Caco-2 (cell line): Measurements from ENCODE around the gene DENND1A. TPM values are rescaled to one million over a fixed set of nuclear protein-coding genes. Genes with fewer than 3 reads are reported as not detected.
"Not testable (repeated sequence)": the region's sequence is repeated elsewhere in the genome, so short reads cannot be mapped to it uniquely, and the experiment has no call there.

ENCODE experiments used
- BruUV-seq: library from RNA; stranded (reverse); fragments of 400-500 nt; replicated peaks from 2 replicates; lab custom pipeline; 2021; lab: Mats Ljungman, UMichigan
- CTCF ChIA-PET: fragments of 300-600 bp; sonication (Branson Sonifier 250); formaldehyde crosslinking; loops from one replicate; lab custom pipeline; 2022; ENCODE audit warnings: antibody characterized with exemption; lab: Charles Lee
- POLR2A ChIA-PET: fragments of 300-600 bp; sonication (Branson Sonifier 250); formaldehyde crosslinking; loops from one replicate; lab custom pipeline; 2022; ENCODE audit warnings: antibody characterized with exemption; lab: Charles Lee
- DNase-seq, 2 experiments: peaks; one replicate each; pipeline versions ENCODE4 v3.0.0 to v3.0.0-alpha.2; 2020 to 2022
- H3K27me3 ChIP-seq: replicated peaks from 2 replicates; pipeline ENCODE4 v1.6.0; 2011; ENCODE audit warnings: low read length; ENCODE audit not compliant: control insufficient read depth, insufficient read depth
- H3K36me3 ChIP-seq: 2 replicates; pipeline ENCODE4 v1.5.1; 2011; ENCODE audit warnings: low read length; ENCODE audit not compliant: control insufficient read depth, insufficient read depth
- H3K4me1 ChIP-seq: fragments of 250-450 bp; sonication (Bioruptor Pico); 2 replicates; pipeline ENCODE4 v1.5.1; 2020; ENCODE audit warnings: mild to moderate bottlenecking
- H3K4me3 ChIP-seq: 2 replicates; pipeline ENCODE4 v1.5.1; 2011; ENCODE audit warnings: low read depth, mild to moderate bottlenecking, control low read depth, low read length
- H3K9me3 ChIP-seq: fragments of 250-450 bp; sonication (Bioruptor Pico); 2 replicates; pipeline ENCODE4 v1.5.1; 2020; ENCODE audit warnings: mild to moderate bottlenecking, moderate library complexity
- H3K27ac Mint-ChIP-seq: one replicate; pipeline ENCODE4 v1.8.0; 2022; ENCODE audit warnings: mixed read lengths; ENCODE audit not compliant: unreplicated experiment
- H3K27me3 Mint-ChIP-seq: one replicate; pipeline ENCODE4 v1.8.0; 2022; ENCODE audit warnings: mixed read lengths; ENCODE audit not compliant: insufficient read depth, unreplicated experiment
- H3K36me3 Mint-ChIP-seq: one replicate; pipeline ENCODE4 v1.8.0; 2022; ENCODE audit warnings: mild to moderate bottlenecking, mixed read lengths; ENCODE audit not compliant: insufficient read depth, unreplicated experiment
- H3K4me1 Mint-ChIP-seq: one replicate; pipeline ENCODE4 v1.8.0; 2022; ENCODE audit warnings: low read depth, mixed read lengths; ENCODE audit not compliant: unreplicated experiment
- H3K4me3 Mint-ChIP-seq: one replicate; pipeline ENCODE4 v1.8.0; 2022; ENCODE audit warnings: mild to moderate bottlenecking, moderate library complexity, mixed read lengths; ENCODE audit not compliant: unreplicated experiment
- H3K9me3 Mint-ChIP-seq: one replicate; pipeline ENCODE4 v1.8.0; 2022; ENCODE audit warnings: mixed read lengths; ENCODE audit not compliant: unreplicated experiment
- intact Hi-C: fragments of 100-400 bp; cut with micrococcal nuclease; formaldehyde crosslinking; loops from one replicate; pipeline ENCODE4 v1.10.0; 2022; ENCODE audit not compliant: unreplicated experiment
- microRNA-seq: library from miRNA; unstranded; fragments of <30 nt; microRNA quantifications from one replicate; pipeline ENCODE4 v1.2.0, GENCODE V29; 2022
- total RNA-seq: library from RNA; stranded (reverse); gene quantifications from 2 replicates; pipeline ENCODE4 v1.2.3, GENCODE V29; 2022
- TF ChIP-seq, protein P1 (sequence below), 2 experiments: fragments of 200-600 bp in 1 of 2; IDR thresholded peaks; 1 replicate in 1 of 2; 2 replicates in 1 of 2; pipeline versions ENCODE4 v1.5.1 to v1.8.0; 2011 to 2022; ENCODE audit warnings: antibody characterized with exemption in 1 of 2, control low read depth in 1 of 2, inconsistent platforms in 1 of 2, low read depth in 1 of 2, low read length in 1 of 2, mild to moderate bottlenecking in 1 of 2, moderate library complexity in 1 of 2; ENCODE audit not compliant: insufficient read depth in 1 of 2, severe bottlenecking in 1 of 2, unreplicated experiment in 1 of 2

DENND1A gene
- total RNA-seq, 1 experiment from 2014 or later: 41.6 TPM

GRCh38 chr9:123334639-123335038 lies 595.3 kb downstream of the DENND1A start:
- no peaks in the 10 kb centered on the region for H3K27me3 Mint-ChIP-seq
- BruUV-seq: no TSS peak
- Histone ChIP-seq H3K27me3 (no peaks in the 10 kb centered on the region), H3K36me3 (no peaks in the 10 kb centered on the region), H3K4me3 (no peak overlapping the region), H3K4me1 (no peaks in the 10 kb centered on the region), H3K9me3 (no peaks in the 10 kb centered on the region)
- no peaks in the 10 kb centered on the region for H3K9me3 Mint-ChIP-seq
- H3K4me3 Mint-ChIP-seq: no peak overlapping the region
- intact Hi-C loops: no loop called here
- ChIA-PET POLR2A (no interaction called here), CTCF (no interaction called here)
- no peak for DNase-seq
- H3K4me1 Mint-ChIP-seq: no peaks in the 10 kb centered on the region
- H3K27ac Mint-ChIP-seq: no peak overlapping the region
- TF ChIP-seq, protein P1, sequence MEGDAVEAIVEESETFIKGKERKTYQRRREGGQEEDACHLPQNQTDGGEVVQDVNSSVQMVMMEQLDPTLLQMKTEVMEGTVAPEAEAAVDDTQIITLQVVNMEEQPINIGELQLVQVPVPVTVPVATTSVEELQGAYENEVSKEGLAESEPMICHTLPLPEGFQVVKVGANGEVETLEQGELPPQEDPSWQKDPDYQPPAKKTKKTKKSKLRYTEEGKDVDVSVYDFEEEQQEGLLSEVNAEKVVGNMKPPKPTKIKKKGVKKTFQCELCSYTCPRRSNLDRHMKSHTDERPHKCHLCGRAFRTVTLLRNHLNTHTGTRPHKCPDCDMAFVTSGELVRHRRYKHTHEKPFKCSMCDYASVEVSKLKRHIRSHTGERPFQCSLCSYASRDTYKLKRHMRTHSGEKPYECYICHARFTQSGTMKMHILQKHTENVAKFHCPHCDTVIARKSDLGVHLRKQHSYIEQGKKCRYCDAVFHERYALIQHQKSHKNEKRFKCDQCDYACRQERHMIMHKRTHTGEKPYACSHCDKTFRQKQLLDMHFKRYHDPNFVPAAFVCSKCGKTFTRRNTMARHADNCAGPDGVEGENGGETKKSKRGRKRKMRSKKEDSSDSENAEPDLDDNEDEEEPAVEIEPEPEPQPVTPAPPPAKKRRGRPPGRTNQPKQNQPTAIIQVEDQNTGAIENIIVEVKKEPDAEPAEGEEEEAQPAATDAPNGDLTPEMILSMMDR (IDR thresholded peaks at IDR 0.05; ENCODE audit: insufficient read depth in 1 of 2, low read depth in 1 of 2, low read length in 1 of 2, severe bottlenecking in 1 of 2, unreplicated experiment in 1 of 2): no peak
- H3K36me3 Mint-ChIP-seq: no peaks in the 10 kb centered on the region

DNA sequence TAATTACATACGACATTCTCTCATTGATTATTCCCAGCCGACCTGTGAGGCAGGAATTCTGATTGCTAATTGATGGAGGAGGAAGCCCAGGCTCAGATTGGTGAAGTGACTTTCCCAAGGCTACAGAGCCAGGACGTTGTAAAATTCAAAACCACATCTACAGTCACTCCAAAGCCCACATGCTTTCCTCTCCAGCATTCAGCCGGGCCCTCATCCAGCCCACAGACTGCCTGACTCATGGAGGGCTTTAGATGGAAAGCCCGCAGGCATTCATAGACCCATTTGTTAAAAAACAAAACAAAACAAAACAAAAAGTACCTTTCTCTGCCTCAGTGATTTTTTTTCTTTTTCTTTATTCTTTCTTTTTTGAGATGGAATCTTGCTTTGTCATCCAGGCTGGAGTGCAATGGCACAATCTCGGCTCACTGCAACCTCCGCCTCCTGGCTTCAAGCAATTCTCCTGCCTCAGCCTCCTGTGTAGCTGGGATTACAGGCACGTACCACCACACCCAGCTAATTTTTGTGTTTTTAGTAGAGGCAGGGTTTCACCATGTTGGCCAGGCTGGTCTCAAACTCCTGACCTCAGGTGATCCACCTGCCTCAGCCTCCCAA lies 596.8 kb downstream of the DENND1A start:
- H3K9me3 ChIP-seq, H3K27me3 Mint-ChIP-seq, H3K36me3 Mint-ChIP-seq, H3K9me3 Mint-ChIP-seq, BruUV-seq, H3K27me3 ChIP-seq, POLR2A ChIA-PET, intact Hi-C loops, H3K4me3 Mint-ChIP-seq, H3K4me1 ChIP-seq, H3K36me3 ChIP-seq, DNase-seq, H3K4me3 ChIP-seq, H3K27ac Mint-ChIP-seq, CTCF ChIA-PET, H3K4me1 Mint-ChIP-seq: not testable (repeated sequence)

DNA sequence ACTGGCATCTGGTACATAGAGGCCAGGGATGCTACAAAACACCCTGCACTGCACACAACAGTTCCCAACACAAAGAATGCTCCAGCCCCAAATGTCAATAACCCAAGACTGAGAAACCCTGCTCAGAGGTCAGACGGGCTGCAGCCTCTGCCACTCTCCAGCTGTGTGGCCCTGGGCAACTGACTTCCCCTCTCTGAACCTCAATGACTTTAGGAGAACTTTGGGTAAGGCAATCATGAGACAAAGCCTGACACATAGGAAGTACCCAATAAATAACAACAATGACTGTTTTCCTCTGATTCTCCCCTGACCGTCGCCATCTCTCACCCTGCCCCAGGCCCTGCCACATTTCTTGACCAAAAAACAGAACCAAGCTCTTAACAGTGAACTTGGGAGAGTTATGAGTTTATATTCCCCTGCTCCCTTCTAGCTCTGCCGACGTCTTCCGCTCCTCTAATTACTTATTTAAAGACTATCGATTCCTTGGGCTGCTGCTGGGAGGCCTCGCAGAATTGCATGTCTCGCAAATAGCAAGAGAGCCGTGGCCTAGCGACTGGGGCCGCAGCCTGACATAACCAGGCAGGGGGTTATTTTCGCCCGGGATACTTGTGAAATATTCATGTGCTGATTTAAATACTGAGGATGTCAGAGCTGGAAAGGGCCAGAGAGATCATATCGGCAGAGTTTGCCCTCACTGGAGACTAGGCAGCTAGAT lies 598.4 kb downstream of the DENND1A start:
- no peaks in the 10 kb centered on the region for H3K9me3 ChIP-seq
- Mint-ChIP-seq H3K4me3 (no peak overlapping the region), H3K27ac (no peak overlapping the region), H3K27me3 (no peaks in the 10 kb centered on the region), H3K9me3 (no peaks in the 10 kb centered on the region), H3K36me3 (no peaks in the 10 kb centered on the region), H3K4me1 (peaks cover 7% of the 10 kb centered on the region)
- no peak for DNase-seq
- H3K4me1 ChIP-seq: 0 out of 2 replicates have a peak, but pooled peaks cover 10% of the 10 kb centered on the region
- ChIA-PET POLR2A (no interaction called here), CTCF (no interaction called here)
- intact Hi-C loops: no loop called here
- H3K27me3 ChIP-seq: no peaks in the 10 kb centered on the region
- H3K36me3 ChIP-seq: no peaks in the 10 kb centered on the region
- no peak overlapping the region for H3K4me3 ChIP-seq
- BruUV-seq: no TSS peak
- TF ChIP-seq, protein P1 (IDR thresholded peaks at IDR 0.05; ENCODE audit: insufficient read depth in 1 of 2, low read depth in 1 of 2, low read length in 1 of 2, severe bottlenecking in 1 of 2, unreplicated experiment in 1 of 2): no peak

Small RNAs within 50 kb of the gene (microRNA-seq; reads per million reads assigned to microRNA genes)
- gene MIR601 (not detected), gene MIR7150 (not detected)

Other genes with a start within 250 kb of the DENND1A start
- gene LHX2, start 81.6 kb upstream of the DENND1A start, total RNA-seq: 2.6 and 4.0 TPM in 2 replicates